GM21737 (cell line): ENCODE results near the gene NACA2.
"Not testable (repeated sequence)": the region's sequence is repeated elsewhere in the genome, so short reads cannot be mapped to it uniquely, and the experiment has no call there.

Experiments
- ATAC-seq: cut with Tn5 transposase; IDR thresholded peaks from one replicate; pipeline ENCODE4 v1.9.1; 2021; ENCODE audit warnings: mild to moderate bottlenecking, moderate library complexity; ENCODE audit not compliant: unreplicated experiment

Gene NACA2

GRCh38 chr17:61600621-61601020 lies 9.6 kb upstream of the NACA2 start:
- no peak for ATAC-seq

DNA sequence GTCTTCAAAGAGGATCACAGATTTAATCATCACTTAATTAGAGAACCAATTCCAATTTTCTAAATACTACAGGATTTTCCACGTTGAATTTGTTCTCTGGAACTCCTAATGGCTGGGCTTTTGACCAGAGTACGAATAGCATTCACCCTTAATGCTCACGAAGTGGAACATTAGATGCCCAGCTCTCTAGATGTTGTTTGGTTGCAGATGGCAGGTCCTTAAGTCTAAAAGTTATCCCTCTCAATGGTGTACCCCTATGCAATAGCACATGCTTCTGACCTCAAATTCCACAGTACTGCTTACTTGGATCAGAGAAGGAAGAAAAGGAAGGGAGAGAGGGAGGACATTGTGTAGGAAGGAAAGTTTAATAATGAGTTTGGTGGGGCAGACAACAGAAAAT lies 8.6 kb upstream of the NACA2 start:
- ATAC-seq, result no peak

DNA sequence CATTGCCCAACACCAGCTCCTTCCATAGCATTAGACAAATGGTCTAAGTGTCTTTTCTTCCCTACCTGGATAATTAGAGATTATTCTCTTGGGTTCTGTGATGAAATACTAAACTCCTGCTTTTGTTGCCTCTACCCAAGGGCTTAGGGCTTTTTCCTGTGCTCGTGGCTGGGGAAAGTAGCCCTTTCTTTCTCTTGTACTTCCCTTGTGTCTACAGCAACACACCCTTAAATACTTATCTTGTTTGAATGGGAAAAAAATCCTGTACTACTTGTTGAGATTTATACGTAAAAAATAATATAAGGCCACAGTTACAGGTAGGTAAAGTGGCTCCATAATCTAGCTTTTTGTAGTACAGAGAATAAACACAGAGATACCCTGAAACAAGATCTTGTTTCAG lies 7.0 kb upstream of the NACA2 start:
- no peak for ATAC-seq

DNA sequence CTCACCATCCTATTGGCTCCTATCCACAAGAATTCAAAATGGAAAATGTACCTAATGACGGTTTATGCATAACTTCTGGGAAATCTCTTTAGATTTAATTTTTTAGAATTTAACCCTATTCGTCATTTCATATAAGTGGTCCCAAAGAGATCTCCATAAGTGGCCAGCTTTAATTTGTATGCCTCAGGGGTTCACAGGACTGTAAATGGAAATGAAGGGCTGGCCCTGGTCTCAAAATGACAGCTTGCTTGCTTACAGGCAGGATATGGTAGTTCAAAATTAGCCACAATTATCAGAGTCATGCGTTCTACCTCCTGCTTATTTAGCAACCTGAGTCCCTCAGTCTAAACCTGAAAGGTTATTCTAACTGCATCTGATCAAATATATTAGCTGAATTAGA lies 6.6 kb upstream of the NACA2 start:
- no peak for ATAC-seq

GRCh38 chr17:61595418-61596186 lies 4.6 kb upstream of the NACA2 start:
- ATAC-seq, result no peak

DNA sequence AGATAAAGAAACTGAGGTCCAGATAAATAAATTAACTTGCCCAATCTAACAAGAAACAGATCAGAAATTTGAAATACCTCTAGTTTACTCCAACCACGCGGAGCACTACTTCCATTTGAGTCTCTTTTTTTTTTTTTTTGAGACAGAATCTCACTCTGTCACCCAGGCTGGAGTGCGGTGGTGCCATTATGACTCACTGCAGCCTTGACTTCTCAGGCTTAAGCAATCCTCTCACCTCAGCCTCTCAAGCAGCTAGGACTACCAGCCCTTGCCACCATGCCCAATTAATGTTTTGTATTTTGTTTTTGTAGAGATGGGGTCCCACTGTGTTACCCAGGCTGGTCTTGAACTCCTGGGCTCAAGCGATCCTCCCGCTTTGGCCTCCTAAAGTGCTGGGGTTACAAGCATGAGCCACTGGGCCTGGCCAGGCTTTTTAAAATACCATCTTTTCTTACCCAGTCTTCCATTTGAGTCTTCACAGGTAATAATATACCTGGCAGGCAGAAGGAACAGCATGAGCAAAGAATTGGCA lies 3.3 kb upstream of the NACA2 start:
- no peak for ATAC-seq

DNA sequence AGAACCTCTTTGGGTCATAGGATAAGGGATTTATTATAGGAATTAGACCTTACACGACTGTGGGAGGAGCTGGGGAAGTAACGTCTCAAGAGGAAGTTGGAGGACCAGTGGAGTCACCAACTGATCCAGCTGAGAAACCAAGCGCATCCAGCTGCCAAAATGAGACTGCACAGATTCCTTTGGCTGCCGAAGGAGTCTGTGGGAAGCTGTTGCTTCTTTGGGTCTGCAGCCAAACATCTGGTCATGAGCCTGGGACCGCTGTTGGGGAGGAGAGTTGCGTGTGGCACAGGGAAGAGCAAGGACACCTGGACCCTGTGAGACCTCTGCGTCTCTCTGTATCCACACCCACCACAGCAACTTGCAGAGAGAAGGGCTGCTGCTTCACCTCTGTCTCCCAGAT lies 2.4 kb upstream of the NACA2 start:
- no peak for ATAC-seq

DNA sequence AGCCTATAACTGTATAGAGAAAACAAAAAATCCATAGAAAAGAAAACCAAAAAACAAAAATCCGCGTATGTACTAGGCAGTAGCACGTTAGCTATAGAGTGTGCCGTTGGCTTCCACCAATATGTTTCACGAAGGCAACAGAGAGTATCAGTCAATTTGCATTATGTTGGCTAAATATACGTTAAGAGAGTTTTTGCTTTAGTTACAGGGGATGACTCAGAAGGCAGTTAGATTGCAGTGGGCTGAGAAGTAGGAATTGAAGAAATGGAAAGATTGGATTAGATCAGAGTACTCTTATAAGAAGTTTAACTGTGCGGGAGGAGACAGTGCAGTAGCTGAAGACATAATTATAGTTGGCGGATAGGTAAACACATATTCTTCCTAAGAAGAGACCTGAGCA lies 911 bp upstream of the NACA2 start:
- ATAC-seq, result no peak

DNA sequence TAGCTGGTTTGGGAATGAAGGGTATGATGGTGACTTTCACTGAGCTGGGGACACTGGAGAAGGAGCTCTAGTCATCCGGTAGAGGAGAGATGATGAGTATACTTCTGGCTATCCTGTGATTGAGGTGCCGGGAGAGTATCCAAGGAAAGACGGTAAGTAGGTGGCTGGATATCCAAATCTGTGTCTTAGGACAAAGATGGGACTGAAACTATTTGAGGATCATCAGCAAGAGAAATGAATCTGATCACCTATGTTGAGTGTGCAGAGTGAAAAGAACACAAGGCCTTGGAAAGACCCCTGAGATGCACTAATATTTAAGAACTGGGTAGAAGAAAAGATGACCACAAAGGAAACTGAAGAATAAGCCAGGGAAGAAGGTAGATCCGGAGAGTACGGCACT lies 1.0 kb downstream of the NACA2 start:
- no peak for ATAC-seq

DNA sequence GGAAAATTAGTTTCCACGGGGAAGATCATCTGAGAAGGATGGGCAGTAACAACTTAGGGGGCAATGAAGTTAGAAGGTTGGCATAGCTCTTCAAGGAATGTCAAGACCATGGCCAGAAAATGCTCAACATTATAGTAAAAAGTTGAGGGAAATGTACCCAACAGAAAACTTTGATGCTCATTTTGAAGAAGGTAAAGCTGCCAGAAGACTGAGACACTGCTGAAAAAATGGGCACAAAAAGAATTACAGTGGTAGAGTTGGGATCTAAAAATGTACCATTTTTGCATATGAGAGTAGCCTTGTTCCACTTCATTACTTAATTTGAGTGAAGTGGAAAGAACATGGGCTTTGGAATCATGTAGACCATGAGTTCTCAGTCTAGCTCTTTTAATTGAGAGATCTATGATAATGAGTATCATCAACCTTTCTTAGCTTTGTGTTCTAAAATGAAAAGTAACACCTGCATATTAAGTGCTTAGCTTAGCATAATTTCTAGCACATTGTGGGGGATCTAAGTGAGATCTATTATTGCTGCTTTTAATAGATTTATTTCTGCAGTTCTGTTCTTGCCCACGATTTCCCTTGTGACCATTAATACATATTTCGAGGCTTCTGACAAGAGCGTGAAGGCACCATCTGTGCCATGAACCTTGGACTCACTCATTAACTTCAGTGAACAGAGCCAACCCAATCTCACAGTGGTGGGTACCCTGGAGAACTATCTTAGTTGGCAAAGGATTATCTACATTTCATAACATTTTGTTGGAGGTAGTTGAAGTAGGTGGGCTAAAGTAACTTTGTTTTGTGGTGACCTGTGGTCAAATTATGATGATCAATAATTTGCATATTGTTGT lies 3.0 kb downstream of the NACA2 start:
- no peak for ATAC-seq

- no peak for ATAC-seq
These were observed 3.8 kb downstream of the NACA2 start for GRCh38 chr17:61587242-61587641.

- not testable (repeated sequence) for ATAC-seq
These were observed 4.4 kb downstream of the NACA2 start for GRCh38 chr17:61586622-61587021.

DNA sequence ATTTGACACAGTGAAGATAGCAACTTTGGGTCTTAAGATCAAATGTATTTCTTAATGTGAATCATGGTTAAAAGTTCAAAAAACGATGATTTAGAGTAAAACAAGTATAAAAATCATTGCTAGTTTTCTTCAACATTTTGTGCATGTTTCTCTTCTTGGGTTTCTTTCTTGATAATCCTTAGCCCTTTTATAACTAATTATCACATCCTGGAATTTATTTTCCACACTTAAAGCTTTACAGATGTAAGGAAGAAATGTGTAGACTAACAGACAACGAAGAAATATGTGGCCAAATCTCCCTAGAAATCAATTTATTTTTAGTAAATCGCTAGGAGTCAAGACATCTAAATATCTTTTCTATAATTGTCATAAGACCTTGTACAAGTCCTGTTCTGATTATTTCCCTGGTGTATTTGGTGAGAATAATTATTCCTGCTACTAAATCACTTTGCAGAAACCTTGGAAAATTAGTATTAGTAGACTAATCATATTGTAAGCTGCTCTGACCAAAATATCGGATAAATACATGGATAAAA lies 4.9 kb downstream of the NACA2 start:
- no peak for ATAC-seq

- ATAC-seq, result no peak
These were observed 6.2 kb downstream of the NACA2 start for GRCh38 chr17:61584866-61585265.

GRCh38 chr17:61584266-61584665 lies 6.8 kb downstream of the NACA2 start:
- ATAC-seq, result no peak

DNA sequence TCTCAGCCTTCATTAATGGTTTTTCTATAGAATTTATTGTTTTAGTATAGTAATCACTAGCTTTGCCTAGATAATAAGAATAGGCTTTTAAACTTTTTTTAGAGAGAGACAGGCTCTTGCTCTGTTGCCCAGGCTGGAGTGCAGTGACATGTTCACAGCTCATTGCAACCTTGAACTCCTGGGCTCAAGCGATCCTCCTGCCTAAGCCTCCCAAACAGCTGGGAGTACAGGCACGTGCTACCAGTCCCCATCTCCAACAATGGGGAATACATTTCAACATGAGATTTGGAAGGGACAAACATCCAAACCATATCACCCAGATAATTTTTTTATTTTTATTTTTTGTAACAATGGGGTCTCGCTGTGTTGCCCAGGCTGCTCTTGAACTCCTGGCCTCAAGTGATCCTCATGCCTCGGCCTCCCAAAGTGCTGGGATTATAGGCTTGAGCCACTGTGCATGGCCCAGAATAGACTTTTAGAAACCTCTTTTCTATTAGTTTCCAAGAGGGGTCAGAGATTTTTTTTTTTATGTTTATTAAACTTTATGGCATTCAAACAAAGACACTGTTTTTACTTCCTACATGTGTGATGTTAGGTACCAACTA lies 7.3 kb downstream of the NACA2 start:
- ATAC-seq, result no peak

DNA sequence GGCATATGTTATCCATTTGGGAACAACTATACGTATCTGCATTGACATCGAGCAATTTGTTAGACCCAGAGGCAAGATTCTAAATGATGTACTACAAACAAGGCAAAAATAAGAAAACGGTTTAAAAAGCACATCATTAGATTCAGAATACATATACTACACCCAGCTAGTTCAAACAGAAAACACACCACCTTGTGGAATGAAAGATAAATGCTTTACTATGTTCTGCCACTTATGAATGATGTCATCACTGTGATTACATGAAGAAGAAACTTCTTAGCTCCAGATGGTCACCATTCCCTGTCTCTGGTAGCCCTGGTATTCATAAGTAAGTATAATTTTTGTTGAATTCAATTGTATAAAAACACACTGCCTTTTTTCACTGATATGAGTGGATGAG lies 7.8 kb downstream of the NACA2 start:
- no peak for ATAC-seq

DNA sequence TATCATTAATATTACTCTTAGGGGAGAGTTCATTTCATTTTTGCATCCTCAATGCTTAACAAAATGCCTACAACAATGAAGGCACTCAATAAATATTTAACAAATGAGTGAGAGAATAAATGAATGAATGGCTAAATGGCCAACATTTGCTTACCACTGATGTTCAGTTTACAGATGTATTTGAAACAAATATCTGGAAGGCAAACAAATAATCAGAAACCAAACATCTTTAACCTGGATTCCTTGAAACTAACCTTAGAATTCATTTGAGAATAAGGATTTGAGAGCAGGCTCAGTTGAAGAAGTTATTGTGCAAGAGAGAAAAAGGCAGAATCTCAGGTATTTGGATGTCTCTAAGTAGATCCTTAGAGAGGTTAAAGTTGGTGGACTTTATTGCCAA lies 8.4 kb downstream of the NACA2 start:
- no peak for ATAC-seq

- no peak for ATAC-seq
These were observed 9.2 kb downstream of the NACA2 start for GRCh38 chr17:61581611-61582349.

DNA sequence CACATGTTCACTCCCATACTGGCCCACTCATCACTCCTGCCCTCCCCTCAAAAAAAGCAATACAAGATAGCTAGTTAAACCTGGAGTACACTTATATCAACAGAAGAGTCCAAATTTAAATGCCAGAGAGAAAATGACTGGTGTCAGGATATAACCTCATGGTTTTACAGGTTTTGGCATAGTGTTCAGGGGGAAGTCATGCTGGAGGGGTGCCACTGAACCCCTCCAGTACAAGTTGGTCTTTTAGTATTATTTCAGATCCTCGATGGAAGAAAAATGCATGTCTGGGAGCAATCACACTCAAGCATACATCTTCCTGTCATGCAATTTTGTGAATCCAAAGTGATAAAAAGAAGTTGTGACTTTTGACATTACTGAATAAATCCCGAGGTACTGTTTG lies 10.5 kb downstream of the NACA2 start:
- no peak for ATAC-seq

DNA sequence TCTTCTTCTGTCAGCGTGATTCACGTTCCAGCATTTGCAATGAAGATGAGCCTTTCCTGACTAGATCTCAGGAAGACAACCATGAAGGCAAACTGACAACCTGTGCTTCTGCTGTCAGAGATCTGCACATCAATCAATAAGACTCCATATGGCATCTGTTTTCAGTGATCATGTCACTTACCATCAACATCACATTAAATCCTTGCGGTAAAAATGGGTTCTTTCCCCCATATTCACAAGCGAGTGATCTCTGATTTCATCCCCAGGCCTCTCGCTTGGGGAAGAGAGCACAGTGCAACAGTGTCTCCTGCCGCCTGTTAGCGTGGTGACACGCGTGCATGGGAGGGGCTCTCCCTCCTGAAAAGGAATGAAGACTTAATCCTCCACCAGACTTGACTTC lies 11.1 kb downstream of the NACA2 start:
- no peak for ATAC-seq
